Hepatocyte (in vitro differentiated cells): ENCODE results near the gene PHF1. TPM values are rescaled to one million over a fixed set of nuclear protein-coding genes. Genes with fewer than 3 reads are reported as not detected.
A peak's percentile ranks its signal among the peaks of the same experiment; 100 is the strongest.

ENCODE experiments used
- DNase-seq: peaks from one replicate; pipeline ENCODE4 v3.0.0-alpha.2; 2016; ENCODE audit warnings: low spot score
- H2AFZ ChIP-seq: fragments of 200-600 bp; sonication (generic); 2 replicates; pipeline ENCODE4 v1.6.0; 2016; ENCODE audit warnings: antibody characterized with exemption, mild to moderate bottlenecking
- H3K27ac ChIP-seq: fragments of 200-600 bp; sonication (generic); 2 replicates; pipeline ENCODE4 v1.5.1; 2016; ENCODE audit warnings: mild to moderate bottlenecking
- H3K27me3 ChIP-seq: fragments of 200-600 bp; sonication (generic); 2 replicates; pipeline ENCODE4 v1.6.1; 2016
- H3K36me3 ChIP-seq: fragments of 200-600 bp; sonication (generic); replicated peaks from 2 replicates; pipeline ENCODE4 v1.5.1; 2016; ENCODE audit warnings: low read depth; ENCODE audit not compliant: insufficient read depth
- H3K4me1 ChIP-seq: fragments of 200-600 bp; sonication (generic); 2 replicates; pipeline ENCODE4 v1.5.1; 2016; ENCODE audit warnings: mild to moderate bottlenecking, moderate library complexity; ENCODE audit not compliant: insufficient read depth
- H3K4me2 ChIP-seq: fragments of 200-600 bp; sonication (generic); 2 replicates; pipeline ENCODE4 v1.6.0; 2016
- H3K4me3 ChIP-seq: fragments of 200-600 bp; sonication (generic); 2 replicates; pipeline ENCODE4 v1.5.1; 2016; ENCODE audit warnings: mild to moderate bottlenecking
- H3K79me2 ChIP-seq: fragments of 200-600 bp; sonication (generic); 2 replicates; pipeline ENCODE4 v1.6.0; 2017; ENCODE audit warnings: mild to moderate bottlenecking
- H3K9me2 ChIP-seq: fragments of 200-600 bp; sonication (generic); replicated peaks from 2 replicates; pipeline ENCODE4 v1.6.0; 2017; ENCODE audit warnings: mild to moderate bottlenecking; ENCODE audit not compliant: insufficient read depth
- H3K9me3 ChIP-seq: fragments of 200-600 bp; sonication (generic); 2 replicates; pipeline ENCODE4 v1.5.1; 2016; ENCODE audit warnings: low read depth, mild to moderate bottlenecking
- H4K20me1 ChIP-seq: fragments of 200-600 bp; sonication (generic); 2 replicates; pipeline ENCODE4 v1.6.0; 2016; ENCODE audit warnings: mild to moderate bottlenecking; ENCODE audit not compliant: insufficient read depth, poor library complexity, severe bottlenecking
- CTCF ChIP-seq: fragments of 200-600 bp; sonication (generic); IDR thresholded peaks from 2 replicates; pipeline ENCODE4 v1.5.1; 2016; ENCODE audit warnings: antibody characterized with exemption, mild to moderate bottlenecking; ENCODE audit not compliant: poor library complexity
- EZH2 ChIP-seq: fragments of 200-600 bp; sonication (generic); IDR thresholded peaks from 2 replicates; pipeline ENCODE4 v1.6.1; 2016; ENCODE audit warnings: antibody characterized with exemption, mild to moderate bottlenecking, borderline replicate concordance
- EZH2phosphoT487 ChIP-seq: fragments of 200-600 bp; sonication (generic); IDR thresholded peaks from one replicate; pipeline ENCODE4 v1.6.1; 2018; ENCODE audit warnings: antibody characterized with exemption, mild to moderate bottlenecking, low read depth, moderate library complexity; ENCODE audit not compliant: unreplicated experiment, severe bottlenecking
- WGBS: methylation state at CpG from one replicate; pipeline ENCODE4 v1.1.6; 2016; ENCODE audit warnings: low lambda C conversion rate; ENCODE audit errors: missing lambda C conversion rate; 5-methylcytosine and 5-hydroxymethylcytosine counted together
- polyA plus RNA-seq: library from polyadenylated mRNA; unstranded; fragments of >200 nt; fragmentation: Nextera tagmentation; extraction: Ambion mirVana; gene quantifications from 2 replicates; pipeline ENCODE4 v1.2.1, GENCODE V29; 2016
- total RNA-seq: library from RNA; depleted of rRNA; stranded (reverse); fragments of >200 nt; gene quantifications from 2 replicates; pipeline ENCODE4 v1.2.3, GENCODE V29; 2014

Gene PHF1
- total and polyA plus RNA-seq, 2 experiments from 2014 or later: 37.2 to 42.4 TPM

GRCh38 chr6:33430334-33430733 lies 19.5 kb downstream of the PHF1 start:
- no peaks in the 10 kb centered on the region for H3K9me2 ChIP-seq
- no peaks in the 10 kb centered on the region for H4K20me1 ChIP-seq
- no peaks in the 10 kb centered on the region for H3K36me3 ChIP-seq
- 65% methylated on average over 2 of the region's 2 CpGs for WGBS
- H3K9me3 ChIP-seq: no peaks in the 10 kb centered on the region
- H3K79me2 ChIP-seq: peaks cover 48% of the 10 kb centered on the region
- no peak overlapping the region for H2AFZ ChIP-seq
- peak overlapping the region; percentile 10 for H3K4me2 ChIP-seq
- H3K27ac ChIP-seq: peak overlapping the region; percentile 26
- H3K4me3 ChIP-seq: no peak overlapping the region
- TF ChIP-seq EZH2phosphoT487 (no peak), CTCF (no peak), EZH2 (no peak)
- H3K27me3 ChIP-seq: no peaks in the 10 kb centered on the region
- no peak for DNase-seq
- H3K4me1 ChIP-seq: peaks cover 43% of the 10 kb centered on the region

GRCh38 chr6:33430991-33431879 lies 20.4 kb downstream of the PHF1 start:
- Histone ChIP-seq H3K9me3 (no peaks in the 10 kb centered on the region), H3K27ac (peak overlapping the region; percentile 34), H4K20me1 (no peaks in the 10 kb centered on the region), H3K79me2 (peaks cover 48% of the 10 kb centered on the region), H3K36me3 (no peaks in the 10 kb centered on the region), H3K4me3 (no peak overlapping the region), H3K4me2 (peak overlapping the region; percentile 55), H3K9me2 (no peaks in the 10 kb centered on the region), H3K4me1 (peaks cover 43% of the 10 kb centered on the region), H3K27me3 (no peaks in the 10 kb centered on the region), H2AFZ (no peak overlapping the region)
- 9% methylated on average over 10 of the region's 12 CpGs for WGBS
- TF ChIP-seq EZH2 (no peak), EZH2phosphoT487 (no peak), CTCF (no peak)
- peak; percentile 78 for DNase-seq

- no peaks in the 10 kb centered on the region for H4K20me1 ChIP-seq
- no peaks in the 10 kb centered on the region for H3K9me3 ChIP-seq
- H3K4me1 ChIP-seq: peaks cover 38% of the 10 kb centered on the region
- WGBS: 56% methylated on average over 9 of the region's 12 CpGs
- no peaks in the 10 kb centered on the region for H3K36me3 ChIP-seq
- TF ChIP-seq CTCF (no peak), EZH2 (no peak), EZH2phosphoT487 (no peak)
- no peaks in the 10 kb centered on the region for H3K27me3 ChIP-seq
- H2AFZ ChIP-seq: no peak overlapping the region
- no peaks in the 10 kb centered on the region for H3K9me2 ChIP-seq
- H3K27ac ChIP-seq: no peak overlapping the region
- no peak for DNase-seq
- H3K79me2 ChIP-seq: peaks cover 43% of the 10 kb centered on the region
- H3K4me2 ChIP-seq: peak overlapping the region; percentile 55
- H3K4me3 ChIP-seq: no peak overlapping the region
Observed at GRCh38 chr6:33431880-33432541, 21.2 kb downstream of the PHF1 start.
